SK-N-SH treated with all-trans-retinoic acid at 6 μM for 48 hours (cell line): Measurements from ENCODE around the gene ST3GAL5.

Experiments used
- ARNTL ChIP-seq: fragments of 450-650 bp; formaldehyde crosslinking; IDR thresholded peaks from 2 replicates; pipeline ENCODE4 v1.5.0; 2020; ENCODE audit warnings: low read depth, mild to moderate bottlenecking, moderate library complexity, borderline replicate concordance
- ZC3H10 ChIP-seq: fragments of 250-450 bp; sonication (Bioruptor Pico); IDR thresholded peaks from 2 replicates; pipeline ENCODE4 v1.5.1; 2021; ENCODE audit warnings: mild to moderate bottlenecking, moderate library complexity
- TF ChIP-seq, protein P1 (sequence below): fragments of 250-450 bp; sonication (Bioruptor Pico); IDR thresholded peaks from 2 replicates; pipeline ENCODE4 v1.8.0; 2020; ENCODE audit warnings: mild to moderate bottlenecking, moderate library complexity, borderline replicate concordance
- TF ChIP-seq, protein P2 (sequence below): fragments of 250-450 bp; sonication (Bioruptor Pico); IDR thresholded peaks from 2 replicates; pipeline ENCODE4 v1.5.0; 2020; ENCODE audit warnings: mild to moderate bottlenecking, moderate library complexity
- TF ChIP-seq, protein P3 (sequence below): fragments of 250-450 bp; sonication (Bioruptor Pico); IDR thresholded peaks from 2 replicates; pipeline ENCODE4 v1.5.1; 2020; ENCODE audit warnings: low read depth, mild to moderate bottlenecking, moderate library complexity

DNA sequence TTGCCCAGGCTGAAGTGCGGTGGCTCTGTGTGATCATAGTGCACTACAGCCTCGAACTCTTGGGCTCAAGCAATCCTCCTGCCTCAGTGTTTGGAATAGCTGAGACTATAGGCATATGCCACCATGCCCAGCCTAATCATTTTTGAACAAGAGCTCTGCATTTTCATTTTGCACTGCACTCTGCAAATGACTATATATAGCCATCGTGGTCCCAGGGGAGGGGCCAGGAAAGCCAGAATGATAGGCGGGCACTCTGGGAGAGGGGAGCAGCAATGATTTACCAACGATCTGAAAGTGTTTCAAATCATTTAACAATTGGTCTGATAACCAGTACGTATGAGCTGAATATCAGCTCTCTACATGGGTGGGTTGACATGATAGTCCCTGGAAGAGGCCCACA lies 22.3 kb upstream of the ST3GAL5 start:
- TF ChIP-seq, protein P1, sequence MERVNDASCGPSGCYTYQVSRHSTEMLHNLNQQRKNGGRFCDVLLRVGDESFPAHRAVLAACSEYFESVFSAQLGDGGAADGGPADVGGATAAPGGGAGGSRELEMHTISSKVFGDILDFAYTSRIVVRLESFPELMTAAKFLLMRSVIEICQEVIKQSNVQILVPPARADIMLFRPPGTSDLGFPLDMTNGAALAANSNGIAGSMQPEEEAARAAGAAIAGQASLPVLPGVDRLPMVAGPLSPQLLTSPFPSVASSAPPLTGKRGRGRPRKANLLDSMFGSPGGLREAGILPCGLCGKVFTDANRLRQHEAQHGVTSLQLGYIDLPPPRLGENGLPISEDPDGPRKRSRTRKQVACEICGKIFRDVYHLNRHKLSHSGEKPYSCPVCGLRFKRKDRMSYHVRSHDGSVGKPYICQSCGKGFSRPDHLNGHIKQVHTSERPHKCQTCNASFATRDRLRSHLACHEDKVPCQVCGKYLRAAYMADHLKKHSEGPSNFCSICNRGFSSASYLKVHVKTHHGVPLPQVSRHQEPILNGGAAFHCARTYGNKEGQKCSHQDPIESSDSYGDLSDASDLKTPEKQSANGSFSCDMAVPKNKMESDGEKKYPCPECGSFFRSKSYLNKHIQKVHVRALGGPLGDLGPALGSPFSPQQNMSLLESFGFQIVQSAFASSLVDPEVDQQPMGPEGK = no peak
- TF ChIP-seq, protein P2, sequence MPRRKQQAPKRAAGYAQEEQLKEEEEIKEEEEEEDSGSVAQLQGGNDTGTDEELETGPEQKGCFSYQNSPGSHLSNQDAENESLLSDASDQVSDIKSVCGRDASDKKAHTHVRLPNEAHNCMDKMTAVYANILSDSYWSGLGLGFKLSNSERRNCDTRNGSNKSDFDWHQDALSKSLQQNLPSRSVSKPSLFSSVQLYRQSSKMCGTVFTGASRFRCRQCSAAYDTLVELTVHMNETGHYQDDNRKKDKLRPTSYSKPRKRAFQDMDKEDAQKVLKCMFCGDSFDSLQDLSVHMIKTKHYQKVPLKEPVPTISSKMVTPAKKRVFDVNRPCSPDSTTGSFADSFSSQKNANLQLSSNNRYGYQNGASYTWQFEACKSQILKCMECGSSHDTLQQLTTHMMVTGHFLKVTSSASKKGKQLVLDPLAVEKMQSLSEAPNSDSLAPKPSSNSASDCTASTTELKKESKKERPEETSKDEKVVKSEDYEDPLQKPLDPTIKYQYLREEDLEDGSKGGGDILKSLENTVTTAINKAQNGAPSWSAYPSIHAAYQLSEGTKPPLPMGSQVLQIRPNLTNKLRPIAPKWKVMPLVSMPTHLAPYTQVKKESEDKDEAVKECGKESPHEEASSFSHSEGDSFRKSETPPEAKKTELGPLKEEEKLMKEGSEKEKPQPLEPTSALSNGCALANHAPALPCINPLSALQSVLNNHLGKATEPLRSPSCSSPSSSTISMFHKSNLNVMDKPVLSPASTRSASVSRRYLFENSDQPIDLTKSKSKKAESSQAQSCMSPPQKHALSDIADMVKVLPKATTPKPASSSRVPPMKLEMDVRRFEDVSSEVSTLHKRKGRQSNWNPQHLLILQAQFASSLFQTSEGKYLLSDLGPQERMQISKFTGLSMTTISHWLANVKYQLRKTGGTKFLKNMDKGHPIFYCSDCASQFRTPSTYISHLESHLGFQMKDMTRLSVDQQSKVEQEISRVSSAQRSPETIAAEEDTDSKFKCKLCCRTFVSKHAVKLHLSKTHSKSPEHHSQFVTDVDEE (CRISPR knock-in tag) = no peak
- TF ChIP-seq ZC3H10 (CRISPR knock-in tag) (no peak), ARNTL (CRISPR knock-in tag) (no peak)
- TF ChIP-seq, protein P3, sequence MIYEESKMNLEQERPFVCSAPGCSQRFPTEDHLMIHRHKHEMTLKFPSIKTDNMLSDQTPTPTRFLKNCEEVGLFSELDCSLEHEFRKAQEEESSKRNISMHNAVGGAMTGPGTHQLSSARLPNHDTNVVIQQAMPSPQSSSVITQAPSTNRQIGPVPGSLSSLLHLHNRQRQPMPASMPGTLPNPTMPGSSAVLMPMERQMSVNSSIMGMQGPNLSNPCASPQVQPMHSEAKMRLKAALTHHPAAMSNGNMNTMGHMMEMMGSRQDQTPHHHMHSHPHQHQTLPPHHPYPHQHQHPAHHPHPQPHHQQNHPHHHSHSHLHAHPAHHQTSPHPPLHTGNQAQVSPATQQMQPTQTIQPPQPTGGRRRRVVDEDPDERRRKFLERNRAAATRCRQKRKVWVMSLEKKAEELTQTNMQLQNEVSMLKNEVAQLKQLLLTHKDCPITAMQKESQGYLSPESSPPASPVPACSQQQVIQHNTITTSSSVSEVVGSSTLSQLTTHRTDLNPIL = no peak
